Measurements from ENCODE around the gene SIRT6. TPM values are rescaled to one million over a fixed set of nuclear protein-coding genes. Genes with fewer than 3 reads are reported as not detected.
"Not testable (repeated sequence)": the region's sequence is repeated elsewhere in the genome, so short reads cannot be mapped to it uniquely, and the experiment has no call there.

Gene SIRT6
- polyA plus RNA-seq, 3 donors, result 0.57 to 50.3 (median 1.2) TPM

GRCh38 chr19:4161415-4162077 is 20.8 kb downstream of the SIRT6 start:
- Mint-ChIP-seq H3K27ac (no peak overlapping the region), H3K4me1 (no peaks in the 10 kb centered on the region), H3K9me3 (peaks cover 0 to 1% (median 0%) of the 10 kb centered on the region in 7 donors), H3K4me3 (peak overlapping the region in 1 of 2 donors; percentile 14), H3K27me3 (ENCODE audit: low read depth in 3 of 3) (peaks cover 5 to 19% (median 6%) of the 10 kb centered on the region in 3 donors), H3K36me3 (no peaks in the 10 kb centered on the region)
- intact Hi-C loops (cut with micrococcal nuclease), result no loop called here
- Histone ChIP-seq H3K36me3 (replicated peaks in 1 of 2; ENCODE audit: control insufficient read depth in 1 of 2, insufficient read depth in 2 of 2, low read length in 2 of 2) (no peaks in the 10 kb centered on the region), H3K79me2 (ENCODE audit: insufficient read depth, low read length) (no peaks in the 10 kb centered on the region), H2AFZ (ENCODE audit: insufficient read depth, low read depth, low read length, poor library complexity, severe bottlenecking) (no peak overlapping the region), H3K27me3 (ENCODE audit: control insufficient read depth in 2 of 2, insufficient read depth in 2 of 2, low read length in 2 of 2) (no peaks in the 10 kb centered on the region), H3K4me1 (ENCODE audit: control insufficient read depth in 1 of 2, insufficient read depth in 2 of 2, low read length in 2 of 2) (no peaks in the 10 kb centered on the region), H3K4me3 (replicated peaks in 1 of 3; ENCODE audit: low read depth in 2 of 3, low read length in 3 of 3) (no peak overlapping the region), H3K9ac (ENCODE audit: insufficient read depth, low read length, poor library complexity, severe bottlenecking) (no peak overlapping the region), H3K27ac (ENCODE audit: low read depth in 1 of 2, low read length in 2 of 2) (no peak overlapping the region), H3K9me3 (replicated peaks in 1 of 2; ENCODE audit: control insufficient read depth in 1 of 2, insufficient read depth in 1 of 2, low read length in 2 of 2) (no peaks in the 10 kb centered on the region), H4K20me1 (ENCODE audit: insufficient read depth, low read length) (no peaks in the 10 kb centered on the region), H3K4me2 (replicated peaks; ENCODE audit: extremely low read depth, low read length, poor library complexity, severe bottlenecking) (no peak overlapping the region)
- 91% methylated on average over 3 of the region's 7 CpGs for WGBS (ENCODE audit: insufficient coverage)
- DNase-seq, result no peak
- TF ChIP-seq CTCF (IDR thresholded peaks at IDR 0.05), result no peak

- H2AFZ ChIP-seq (ENCODE audit: insufficient read depth, low read depth, low read length, poor library complexity, severe bottlenecking); H3K36me3 ChIP-seq (replicated peaks in 1 of 2; ENCODE audit: control insufficient read depth in 1 of 2, insufficient read depth in 2 of 2, low read length in 2 of 2); H3K9me3 ChIP-seq (replicated peaks in 1 of 2; ENCODE audit: control insufficient read depth in 1 of 2, insufficient read depth in 1 of 2, low read length in 2 of 2); H3K9me3 Mint-ChIP-seq; H3K4me3 Mint-ChIP-seq; H4K20me1 ChIP-seq (ENCODE audit: insufficient read depth, low read length); H3K79me2 ChIP-seq (ENCODE audit: insufficient read depth, low read length); H3K4me1 Mint-ChIP-seq; DNase-seq; H3K4me2 ChIP-seq (replicated peaks; ENCODE audit: extremely low read depth, low read length, poor library complexity, severe bottlenecking); H3K9ac ChIP-seq (ENCODE audit: insufficient read depth, low read length, poor library complexity, severe bottlenecking); intact Hi-C loops (cut with micrococcal nuclease); H3K4me3 ChIP-seq (replicated peaks in 1 of 3; ENCODE audit: low read depth in 2 of 3, low read length in 3 of 3); H3K36me3 Mint-ChIP-seq; H3K27ac Mint-ChIP-seq; H3K27me3 ChIP-seq (ENCODE audit: control insufficient read depth in 2 of 2, insufficient read depth in 2 of 2, low read length in 2 of 2); H3K27ac ChIP-seq (ENCODE audit: low read depth in 1 of 2, low read length in 2 of 2); H3K4me1 ChIP-seq (ENCODE audit: control insufficient read depth in 1 of 2, insufficient read depth in 2 of 2, low read length in 2 of 2): not testable (repeated sequence)
- peaks cover 5 to 14% (median 9%) of the 10 kb centered on the region in 3 donors for H3K27me3 Mint-ChIP-seq (ENCODE audit: low read depth in 3 of 3)
- WGBS (ENCODE audit: insufficient coverage), result 84% methylated on average over 5 of the region's 8 CpGs
Measured at GRCh38 chr19:4157971-4158370, 24.4 kb downstream of the SIRT6 start.

Data from CD14-positive monocyte (primary cell).